GM23338 (cell line): ENCODE measurements around the gene HAL.

ENCODE experiments used
- CREB1 ChIP-seq: fragments of 250-450 bp; sonication (Bioruptor Pico); IDR thresholded peaks from 2 replicates; pipeline ENCODE4 v1.5.0; 2020; ENCODE audit warnings: low read depth, mild to moderate bottlenecking, moderate library complexity
- EZH2 ChIP-seq: fragments of 200-600 bp; sonication (generic); IDR thresholded peaks from one replicate; pipeline ENCODE4 v1.8.0; 2017; ENCODE audit warnings: antibody characterized with exemption, mild to moderate bottlenecking, low read depth; ENCODE audit not compliant: unreplicated experiment
- EZH2phosphoT487 ChIP-seq: fragments of 200-600 bp; sonication (generic); IDR thresholded peaks from one replicate; pipeline ENCODE4 v1.8.1; 2018; ENCODE audit warnings: antibody characterized with exemption; ENCODE audit not compliant: unreplicated experiment
- POLR2AphosphoS5 ChIP-seq: IDR thresholded peaks from 2 replicates; pipeline ENCODE4 v1.6.1; 2016; ENCODE audit warnings: antibody characterized with exemption, low read depth
- STAT1 ChIP-seq: IDR thresholded peaks from one replicate; pipeline ENCODE4 v1.6.1; 2016; ENCODE audit warnings: antibody characterized with exemption; ENCODE audit not compliant: unreplicated experiment
- TF ChIP-seq, protein P1 (sequence below), 2 experiments: fragments of 200-600 bp in 1 of 2; sonication (generic) in 1 of 2; conservative IDR thresholded peaks; 2 replicates each; pipeline versions ENCODE4 v1.5.1 to v1.6.1; 2016 to 2017; ENCODE audit warnings: antibody characterized with exemption in 2 of 2, low read depth in 2 of 2, mild to moderate bottlenecking in 2 of 2, moderate library complexity in 1 of 2
- TF ChIP-seq, protein P2 (sequence below): IDR thresholded peaks from one replicate; pipeline ENCODE4 v1.6.1; 2018; ENCODE audit warnings: antibody characterized with exemption; ENCODE audit not compliant: unreplicated experiment

DNA sequence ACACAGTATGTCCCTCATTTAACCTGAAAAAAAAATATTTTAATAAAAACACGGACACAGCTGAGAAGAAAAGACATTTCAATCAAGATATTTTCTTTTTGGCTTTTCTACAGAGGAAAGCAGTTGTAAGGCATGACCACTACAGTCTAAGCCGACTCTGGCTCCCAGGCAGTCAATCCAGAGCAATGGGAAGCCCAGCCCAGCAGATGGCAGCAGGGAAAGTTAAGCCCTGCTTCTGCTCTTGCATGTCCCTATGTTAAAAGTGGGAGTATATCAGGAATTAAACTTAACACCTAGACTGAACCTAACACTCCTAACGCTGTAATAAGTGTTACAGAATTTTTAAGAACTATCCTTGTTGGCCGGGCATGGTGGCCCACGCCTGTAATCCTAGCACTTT lies 19.5 kb upstream of the HAL start:
- TF ChIP-seq, protein P1, sequence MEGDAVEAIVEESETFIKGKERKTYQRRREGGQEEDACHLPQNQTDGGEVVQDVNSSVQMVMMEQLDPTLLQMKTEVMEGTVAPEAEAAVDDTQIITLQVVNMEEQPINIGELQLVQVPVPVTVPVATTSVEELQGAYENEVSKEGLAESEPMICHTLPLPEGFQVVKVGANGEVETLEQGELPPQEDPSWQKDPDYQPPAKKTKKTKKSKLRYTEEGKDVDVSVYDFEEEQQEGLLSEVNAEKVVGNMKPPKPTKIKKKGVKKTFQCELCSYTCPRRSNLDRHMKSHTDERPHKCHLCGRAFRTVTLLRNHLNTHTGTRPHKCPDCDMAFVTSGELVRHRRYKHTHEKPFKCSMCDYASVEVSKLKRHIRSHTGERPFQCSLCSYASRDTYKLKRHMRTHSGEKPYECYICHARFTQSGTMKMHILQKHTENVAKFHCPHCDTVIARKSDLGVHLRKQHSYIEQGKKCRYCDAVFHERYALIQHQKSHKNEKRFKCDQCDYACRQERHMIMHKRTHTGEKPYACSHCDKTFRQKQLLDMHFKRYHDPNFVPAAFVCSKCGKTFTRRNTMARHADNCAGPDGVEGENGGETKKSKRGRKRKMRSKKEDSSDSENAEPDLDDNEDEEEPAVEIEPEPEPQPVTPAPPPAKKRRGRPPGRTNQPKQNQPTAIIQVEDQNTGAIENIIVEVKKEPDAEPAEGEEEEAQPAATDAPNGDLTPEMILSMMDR (conservative IDR thresholded peaks at IDR 0.05; ENCODE audit: low read depth in 2 of 2), result peak; percentile 48 to 63
- TF ChIP-seq, protein P2, sequence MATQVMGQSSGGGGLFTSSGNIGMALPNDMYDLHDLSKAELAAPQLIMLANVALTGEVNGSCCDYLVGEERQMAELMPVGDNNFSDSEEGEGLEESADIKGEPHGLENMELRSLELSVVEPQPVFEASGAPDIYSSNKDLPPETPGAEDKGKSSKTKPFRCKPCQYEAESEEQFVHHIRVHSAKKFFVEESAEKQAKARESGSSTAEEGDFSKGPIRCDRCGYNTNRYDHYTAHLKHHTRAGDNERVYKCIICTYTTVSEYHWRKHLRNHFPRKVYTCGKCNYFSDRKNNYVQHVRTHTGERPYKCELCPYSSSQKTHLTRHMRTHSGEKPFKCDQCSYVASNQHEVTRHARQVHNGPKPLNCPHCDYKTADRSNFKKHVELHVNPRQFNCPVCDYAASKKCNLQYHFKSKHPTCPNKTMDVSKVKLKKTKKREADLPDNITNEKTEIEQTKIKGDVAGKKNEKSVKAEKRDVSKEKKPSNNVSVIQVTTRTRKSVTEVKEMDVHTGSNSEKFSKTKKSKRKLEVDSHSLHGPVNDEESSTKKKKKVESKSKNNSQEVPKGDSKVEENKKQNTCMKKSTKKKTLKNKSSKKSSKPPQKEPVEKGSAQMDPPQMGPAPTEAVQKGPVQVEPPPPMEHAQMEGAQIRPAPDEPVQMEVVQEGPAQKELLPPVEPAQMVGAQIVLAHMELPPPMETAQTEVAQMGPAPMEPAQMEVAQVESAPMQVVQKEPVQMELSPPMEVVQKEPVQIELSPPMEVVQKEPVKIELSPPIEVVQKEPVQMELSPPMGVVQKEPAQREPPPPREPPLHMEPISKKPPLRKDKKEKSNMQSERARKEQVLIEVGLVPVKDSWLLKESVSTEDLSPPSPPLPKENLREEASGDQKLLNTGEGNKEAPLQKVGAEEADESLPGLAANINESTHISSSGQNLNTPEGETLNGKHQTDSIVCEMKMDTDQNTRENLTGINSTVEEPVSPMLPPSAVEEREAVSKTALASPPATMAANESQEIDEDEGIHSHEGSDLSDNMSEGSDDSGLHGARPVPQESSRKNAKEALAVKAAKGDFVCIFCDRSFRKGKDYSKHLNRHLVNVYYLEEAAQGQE, result no peak
- TF ChIP-seq POLR2AphosphoS5 (no peak), EZH2 (no peak), CREB1 (no peak), STAT1 (no peak), EZH2phosphoT487 (no peak)
